WI38 (cell line): Measurements from ENCODE around the gene CLCN3.
A peak's percentile ranks its signal among the peaks of the same experiment; 100 is the strongest.

ENCODE experiments used
- H3K4me3 ChIP-seq: 2 replicates; pipeline ENCODE4 v1.5.1; 2011; ENCODE audit warnings: low read depth, mild to moderate bottlenecking, control low read depth, low read length
- TF ChIP-seq, protein P1 (sequence below): IDR thresholded peaks from 2 replicates; pipeline ENCODE4 v1.5.1; 2012; ENCODE audit warnings: low read depth, mild to moderate bottlenecking, control low read depth, low read length

Gene CLCN3

GRCh38 chr4:169658196-169658595 lies 37.8 kb downstream of the CLCN3 start:
- TF ChIP-seq, protein P1, sequence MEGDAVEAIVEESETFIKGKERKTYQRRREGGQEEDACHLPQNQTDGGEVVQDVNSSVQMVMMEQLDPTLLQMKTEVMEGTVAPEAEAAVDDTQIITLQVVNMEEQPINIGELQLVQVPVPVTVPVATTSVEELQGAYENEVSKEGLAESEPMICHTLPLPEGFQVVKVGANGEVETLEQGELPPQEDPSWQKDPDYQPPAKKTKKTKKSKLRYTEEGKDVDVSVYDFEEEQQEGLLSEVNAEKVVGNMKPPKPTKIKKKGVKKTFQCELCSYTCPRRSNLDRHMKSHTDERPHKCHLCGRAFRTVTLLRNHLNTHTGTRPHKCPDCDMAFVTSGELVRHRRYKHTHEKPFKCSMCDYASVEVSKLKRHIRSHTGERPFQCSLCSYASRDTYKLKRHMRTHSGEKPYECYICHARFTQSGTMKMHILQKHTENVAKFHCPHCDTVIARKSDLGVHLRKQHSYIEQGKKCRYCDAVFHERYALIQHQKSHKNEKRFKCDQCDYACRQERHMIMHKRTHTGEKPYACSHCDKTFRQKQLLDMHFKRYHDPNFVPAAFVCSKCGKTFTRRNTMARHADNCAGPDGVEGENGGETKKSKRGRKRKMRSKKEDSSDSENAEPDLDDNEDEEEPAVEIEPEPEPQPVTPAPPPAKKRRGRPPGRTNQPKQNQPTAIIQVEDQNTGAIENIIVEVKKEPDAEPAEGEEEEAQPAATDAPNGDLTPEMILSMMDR = no peak
- H3K4me3 ChIP-seq = no peak overlapping the region

DNA sequence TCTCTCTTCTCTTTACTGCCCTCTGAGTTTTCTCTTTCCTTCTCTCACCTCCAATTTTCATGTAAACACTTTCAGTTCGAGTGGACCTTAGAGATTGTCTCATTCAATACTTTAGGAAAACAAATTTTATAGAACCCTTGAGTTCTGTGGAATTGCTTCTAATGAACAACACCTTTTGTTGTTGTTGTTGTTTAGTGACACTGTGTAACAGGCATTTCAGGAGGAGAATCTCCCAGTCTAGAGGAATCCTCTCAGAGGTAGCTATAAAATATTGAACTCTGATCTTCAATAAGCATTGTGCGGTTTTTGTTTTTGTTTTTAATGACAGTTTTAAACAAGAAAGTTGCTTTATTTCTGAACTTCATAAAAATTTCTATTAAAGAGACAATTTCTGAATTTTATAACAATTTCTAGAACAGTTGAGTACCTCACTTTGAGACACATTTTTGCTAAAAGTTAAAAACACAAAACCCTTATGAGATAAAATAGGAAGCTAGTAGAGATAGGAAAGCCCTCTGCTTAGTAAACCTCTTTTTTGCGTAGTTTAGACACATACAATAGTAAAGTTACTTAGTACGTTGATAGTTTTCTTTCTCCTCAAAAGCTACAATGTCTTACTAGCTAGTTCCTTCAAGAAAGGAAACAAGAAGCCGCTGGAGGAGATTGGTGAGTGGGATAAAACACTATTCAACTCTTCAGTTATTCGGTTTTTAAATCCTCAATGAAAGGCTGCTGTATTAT lies 38.8 kb downstream of the CLCN3 start:
- peak overlapping the region; percentile 62 for H3K4me3 ChIP-seq
- TF ChIP-seq, protein P1 = no peak

GRCh38 chr4:169659716-169660670 lies 39.6 kb downstream of the CLCN3 start:
- TF ChIP-seq, protein P1 = no peak
- H3K4me3 ChIP-seq = peak overlapping the region; percentile 62

DNA sequence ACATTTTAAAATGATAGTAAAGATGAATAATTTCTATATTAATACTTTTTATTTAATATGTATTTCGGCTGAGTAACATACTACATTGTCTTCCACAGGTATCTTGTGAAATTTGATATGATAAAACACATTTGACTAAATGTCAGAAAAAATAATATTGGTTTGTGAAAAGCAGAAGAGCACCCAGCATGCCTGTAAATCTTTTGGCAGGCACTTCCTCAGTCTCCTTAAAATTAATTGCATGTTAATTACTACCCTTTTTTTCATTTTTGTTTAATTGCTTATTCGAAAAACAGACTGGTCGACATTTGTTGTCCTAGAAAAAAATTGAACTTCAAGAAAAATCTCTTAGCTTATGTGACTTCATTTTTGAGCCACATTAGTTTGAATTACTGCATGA lies 40.6 kb downstream of the CLCN3 start:
- H3K4me3 ChIP-seq = peak overlapping the region; percentile 62
- TF ChIP-seq, protein P1 = no peak

DNA sequence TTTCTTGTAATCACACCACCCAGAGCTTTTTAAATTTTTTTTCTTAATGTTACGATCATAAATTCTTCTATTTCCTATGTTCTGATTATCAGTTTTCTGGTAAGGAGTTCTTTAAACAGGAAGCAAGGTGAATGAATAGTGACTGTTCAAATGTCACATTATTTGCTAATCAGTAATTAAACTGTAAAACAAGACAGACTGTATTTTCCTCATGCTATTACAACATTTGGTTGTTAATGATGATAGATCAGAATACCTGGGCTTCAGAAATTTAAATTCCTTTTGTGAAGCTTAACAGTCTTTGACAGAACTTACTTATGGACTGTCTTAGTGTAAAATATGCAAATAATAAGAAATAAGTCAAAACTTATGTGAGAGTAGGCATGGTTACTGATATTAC lies 41.4 kb downstream of the CLCN3 start:
- H3K4me3 ChIP-seq = no peak overlapping the region
- TF ChIP-seq, protein P1 = no peak

DNA sequence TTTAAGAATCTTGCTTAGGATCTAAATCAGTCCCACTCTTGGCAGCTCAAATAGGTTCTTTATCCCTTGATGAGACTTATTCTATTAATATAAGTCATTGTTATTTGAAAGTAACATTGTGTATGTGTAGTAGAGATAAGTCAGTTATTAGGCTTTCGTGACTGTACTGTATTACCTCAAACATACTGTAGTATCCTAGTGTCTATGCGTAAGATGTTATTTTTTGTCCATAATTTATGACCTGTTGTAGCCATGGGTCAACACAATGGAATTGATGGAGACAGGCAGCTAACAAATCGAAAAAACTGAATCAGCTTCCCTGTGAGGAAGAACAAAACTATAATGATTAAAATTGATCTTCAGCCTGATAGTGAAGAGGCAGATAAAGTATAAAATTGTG lies 41.8 kb downstream of the CLCN3 start:
- H3K4me3 ChIP-seq = no peak overlapping the region
- TF ChIP-seq, protein P1 = no peak

GRCh38 chr4:169663402-169663801 lies 43.0 kb downstream of the CLCN3 start:
- H3K4me3 ChIP-seq = no peak overlapping the region
- TF ChIP-seq, protein P1 = no peak
